Activated effector memory CD4-positive, alpha-beta T cell treated with anti-CD3 and anti-CD28 coated beads, Interleukin-2, amount 50 U/mL, for 16 hours (primary cell): ENCODE data around the gene KRT8.
A peak's percentile ranks its signal among the peaks of the same experiment; 100 is the strongest.

Source experiments
- DNase-seq: peaks from one replicate; pipeline ENCODE4 v3.0.0-alpha.2; 2020

Gene KRT8

GRCh38 chr12:52925717-52926595, 21.1 kb upstream of the KRT8 start:
- DNase-seq: no peak

- no peak for DNase-seq
These were observed 20.2 kb upstream of the KRT8 start for GRCh38 chr12:52924764-52925716.

GRCh38 chr12:52921488-52922165, 16.8 kb upstream of the KRT8 start:
- no peak for DNase-seq

GRCh38 chr12:52920937-52921336, 16.1 kb upstream of the KRT8 start:
- no peak for DNase-seq

- DNase-seq: no peak
These were observed 13.9 kb upstream of the KRT8 start for GRCh38 chr12:52918784-52919183.

GRCh38 chr12:52918351-52918750, 13.5 kb upstream of the KRT8 start:
- DNase-seq: no peak

- no peak for DNase-seq
These were observed 12.9 kb upstream of the KRT8 start for GRCh38 chr12:52917800-52918199.

GRCh38 chr12:52916216-52916615, 11.3 kb upstream of the KRT8 start:
- no peak for DNase-seq

- DNase-seq: no peak
These were observed 10.8 kb upstream of the KRT8 start for GRCh38 chr12:52915637-52916036.

GRCh38 chr12:52914576-52915121, 9.8 kb upstream of the KRT8 start:
- DNase-seq: no peak

GRCh38 chr12:52913431-52913821, 8.6 kb upstream of the KRT8 start:
- no peak for DNase-seq

GRCh38 chr12:52912711-52913430, 8.0 kb upstream of the KRT8 start:
- no peak for DNase-seq

GRCh38 chr12:52910248-52910883, 5.5 kb upstream of the KRT8 start:
- DNase-seq: no peak

GRCh38 chr12:52909796-52910195, 4.9 kb upstream of the KRT8 start:
- no peak for DNase-seq

GRCh38 chr12:52909331-52909730, 4.5 kb upstream of the KRT8 start:
- no peak for DNase-seq

GRCh38 chr12:52907092-52907810, 2.4 kb upstream of the KRT8 start:
- DNase-seq: no peak

GRCh38 chr12:52906191-52906601, 1.3 kb upstream of the KRT8 start:
- no peak for DNase-seq

GRCh38 chr12:52903855-52904508, 894 bp downstream of the KRT8 start:
- peak; percentile 72 for DNase-seq

- peak; percentile 77 for DNase-seq
These were observed 1.5 kb downstream of the KRT8 start for GRCh38 chr12:52903285-52903854.
